Adrenal gland (tissue), 12 donors: ENCODE measurements around the gene CMC1. TPM values are rescaled to one million over a fixed set of nuclear protein-coding genes. Genes with fewer than 3 reads are reported as not detected.

Experiments
- DNase-seq, 7 donors: peaks; one replicate each; pipeline ENCODE4 v3.0.0-alpha.2; 2019 to 2020
- H3K27ac ChIP-seq, 5 donors: fragments of 200-600 bp; sonication (generic) in 4 of 5; 1 replicate in 3 of 5; 2 replicates in 2 of 5; pipeline versions ENCODE4 v1.5.1 to v1.8.0; 2016 to 2020; ENCODE audit warnings: mild to moderate bottlenecking in 1 of 5
- H3K27me3 ChIP-seq: fragments of 200-600 bp; 2 replicates; pipeline ENCODE4 v1.8.0; 2021
- H3K36me3 ChIP-seq, 2 donors: fragments of 200-600 bp; replicated peaks in 1 of 2; 1 replicate in 1 of 2; 2 replicates in 1 of 2; pipeline versions ENCODE4 v1.5.1 to v1.8.0; 2018 to 2022
- H3K4me1 ChIP-seq, 2 donors: fragments of 200-600 bp; replicated peaks in 1 of 2; 1 replicate in 1 of 2; 2 replicates in 1 of 2; pipeline versions ENCODE4 v1.5.1 to v1.8.0; 2018 to 2021
- H3K4me3 ChIP-seq, 4 donors: fragments of 200-600 bp; sonication (generic) in 3 of 4; one replicate each; pipeline ENCODE4 v1.5.1; 2016 to 2018
- H3K9me3 ChIP-seq, 3 donors: fragments of 200-600 bp; sonication (generic) in 1 of 3; replicated peaks in 1 of 3; 1 replicate in 2 of 3; 2 replicates in 1 of 3; pipeline versions ENCODE4 v1.5.1 to v1.8.0; 2016 to 2021
- CTCF ChIP-seq, 6 experiments: fragments of 450-650 bp in 4 of 6; fragments of 200-600 bp in 2 of 6; sonication (generic) in 1 of 6; IDR thresholded peaks; 1 replicate in 5 of 6; 2 replicates in 1 of 6; pipeline versions ENCODE4 v1.5.1 to v1.8.0; 2016 to 2021; ENCODE audit warnings: antibody characterized with exemption in 6 of 6, mild to moderate bottlenecking in 2 of 6, moderate library complexity in 1 of 6
- POLR2A ChIP-seq, 2 donors: fragments of 450-650 bp; IDR thresholded peaks; one replicate each; pipeline ENCODE4 v1.6.1; 2017; ENCODE audit warnings: antibody characterized with exemption in 2 of 2, mild to moderate bottlenecking in 2 of 2, moderate library complexity in 1 of 2
- WGBS, 4 donors: extraction: QIAGEN DNeasy Blood & Tissue Kit in 2 of 4; methylation state at CpG; one replicate each; pipeline versions ENCODE4 v1.1.5 to v1.1.7; 2013 to 2017; 5-methylcytosine and 5-hydroxymethylcytosine counted together
- intact Hi-C, 2 donors: fragments of 100-400 bp; cut with DNase I; formaldehyde crosslinking; loops; one replicate each; pipeline versions ENCODE4 v1.14.1 to v1.15.0; 2022 to 2023
- polyA plus RNA-seq, 3 donors: library from polyadenylated mRNA; stranded (reverse); fragments of 200-250 nt in 2 of 3; fragments of 350-450 nt in 1 of 3; fragmentation: Illumina TruSeq in 1 of 3; extraction: RNeasy Lipid Tissue Mini Kit (QIAGEN cat#74804) in 1 of 3; gene quantifications; one replicate each; pipeline ENCODE4 v1.2.3, GENCODE V29; 2013 to 2014
- total RNA-seq, 9 donors: library from RNA; depleted of rRNA in 4 of 9; stranded (reverse); fragments of >200 nt in 4 of 9; fragments of 120-200 nt in 1 of 9; fragmentation: NEBNext Ultra II Directional in 1 of 9; extraction: Animal tissue kit (Norgen Biotek cat#: 25700) in 1 of 9; gene quantifications; one replicate each; pipeline versions ENCODE4 v1.1.0 to v1.2.4, GENCODE V29; 2013 to 2023
- donor health status: healthy with polysubstance abuse.
- donor health status: Bipolar disorder and iron deficiency.
- donor health status: DM: yes; HTN: yes; CAD: no.
- donor health status: DM: no; HTN: no; CAD: no.
- donor health status: DM: no; HTN: no; CAD: no.
- donor health status: DM: yes; HTN: yes; CAD: no.

CMC1 gene
- total and polyA plus RNA-seq, 12 donors = 6.7 to 32.8 (median 19.9) TPM

DNA sequence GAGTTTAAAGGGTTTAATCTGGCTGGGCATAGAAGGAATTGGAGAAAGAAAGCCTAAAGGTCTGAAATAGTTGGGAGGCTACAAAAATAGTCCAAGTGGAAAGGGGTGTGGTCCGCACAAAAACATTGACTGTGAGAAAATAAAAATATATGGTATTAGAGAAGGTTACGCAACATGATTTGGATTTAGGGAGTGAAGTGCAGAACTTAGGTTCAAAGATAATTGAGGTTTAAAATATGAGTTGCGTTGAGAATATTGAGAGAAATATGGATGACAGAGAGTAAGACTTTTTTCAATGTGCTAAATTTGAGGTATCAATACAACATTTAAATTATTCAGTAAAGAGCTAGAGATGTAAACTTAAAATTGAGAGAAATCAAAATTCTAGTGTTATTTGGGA lies 15.4 kb upstream of the CMC1 start:
- Histone ChIP-seq H3K36me3 (no peaks in the 10 kb centered on the region), H3K4me3 (no peak overlapping the region), H3K4me1 (no peaks in the 10 kb centered on the region), H3K27me3 (no peaks in the 10 kb centered on the region), H3K9me3 (no peaks in the 10 kb centered on the region), H3K27ac (no peak overlapping the region)
- intact Hi-C loops = no loop called here
- no peak for DNase-seq
- no peak for TF ChIP-seq POLR2A (IDR thresholded peaks at IDR 0.05)
- TF ChIP-seq CTCF (IDR thresholded peaks at IDR 0.05) = no peak
- 93 to 96% (median 93%) methylated on average over 3 of the region's 3 CpGs for WGBS, 4 donors

- intact Hi-C loops = no loop called here
- WGBS, 4 donors = 93 to 97% (median 95%) methylated on average over 5 of the region's 5 CpGs
- Histone ChIP-seq H3K27me3 (no peaks in the 10 kb centered on the region), H3K27ac (no peak overlapping the region), H3K4me3 (no peak overlapping the region), H3K36me3 (no peaks in the 10 kb centered on the region), H3K9me3 (no peaks in the 10 kb centered on the region), H3K4me1 (no peaks in the 10 kb centered on the region)
- no peak for DNase-seq
- TF ChIP-seq CTCF (IDR thresholded peaks at IDR 0.05) (no peak), POLR2A (IDR thresholded peaks at IDR 0.05) (no peak)
These were observed 12.8 kb upstream of the CMC1 start for GRCh38 chr3:28228623-28229022.

DNA sequence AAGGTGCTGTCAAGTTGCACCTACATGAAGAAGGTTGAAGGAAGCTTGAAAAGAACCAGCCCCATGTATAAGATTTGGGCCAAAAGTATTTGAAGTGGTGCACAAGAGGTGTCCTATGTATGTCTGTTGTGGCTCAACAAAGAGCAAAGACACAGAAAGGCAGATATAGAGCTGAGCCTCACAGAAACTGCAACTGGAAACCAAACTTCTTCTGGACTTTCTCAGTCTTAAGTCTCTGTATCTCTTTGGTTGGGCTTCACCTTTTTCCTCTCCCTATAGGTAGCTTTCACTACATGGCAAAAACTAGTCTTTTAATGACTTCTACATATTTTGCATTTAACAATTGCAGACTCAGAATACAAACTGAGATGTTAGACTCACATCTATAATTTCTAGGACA lies 8.8 kb upstream of the CMC1 start:
- Histone ChIP-seq H3K27me3 (no peaks in the 10 kb centered on the region), H3K27ac (no peak overlapping the region), H3K4me3 (no peak overlapping the region), H3K36me3 (no peaks in the 10 kb centered on the region), H3K9me3 (no peaks in the 10 kb centered on the region), H3K4me1 (no peaks in the 10 kb centered on the region)
- no peak for TF ChIP-seq CTCF (IDR thresholded peaks at IDR 0.05)
- no peak for TF ChIP-seq POLR2A (IDR thresholded peaks at IDR 0.05)
- intact Hi-C loops = no loop called here
- no peak for DNase-seq

- H3K27ac ChIP-seq = no peak overlapping the region
- H3K4me1 ChIP-seq = no peaks in the 10 kb centered on the region
- no peak for DNase-seq
- no peaks in the 10 kb centered on the region for H3K9me3 ChIP-seq
- TF ChIP-seq CTCF (IDR thresholded peaks at IDR 0.05) (no peak), POLR2A (IDR thresholded peaks at IDR 0.05) (no peak)
- H3K4me3 ChIP-seq = no peak overlapping the region
- H3K27me3 ChIP-seq = no peaks in the 10 kb centered on the region
- intact Hi-C loops = no loop called here
- H3K36me3 ChIP-seq = no peaks in the 10 kb centered on the region
These were observed 7.0 kb upstream of the CMC1 start for GRCh38 chr3:28234454-28234853.
